Naive thymus-derived CD8-positive, alpha-beta T cell (primary cell): Measurements from ENCODE around the gene ARG2. TPM values are rescaled to one million over a fixed set of nuclear protein-coding genes. Genes with fewer than 3 reads are reported as not detected.
"Not testable (repeated sequence)": the region's sequence is repeated elsewhere in the genome, so short reads cannot be mapped to it uniquely, and the experiment has no call there.

Experiments
- ATAC-seq, 2 donors: fragments of 150-1000 bp; cut with Tn5 transposase in 1 of 2; sonication (Bioruptor Pico), chemical (Tn5 transposase) in 1 of 2; 1 replicate in 1 of 2; 2 replicates in 1 of 2; pipeline ENCODE4 v1.10.0; 2021; ENCODE audit warnings: mild to moderate bottlenecking in 2 of 2, moderate library complexity in 2 of 2
- POLR2A ChIA-PET: fragments of 350-600 bp; sonication (Branson Sonifier 250); formaldehyde crosslinking; loops from one replicate; lab custom pipeline; 2021; ENCODE audit warnings: antibody characterized with exemption; lab: Charles Lee
- DNase-seq, 10 donors: peaks; one replicate each; pipeline versions ENCODE4 v3.0.0 to v3.0.0-alpha.2; 2020 to 2022
- H3K27ac Mint-ChIP-seq, 10 donors: one replicate each; pipeline ENCODE4 v1.8.0; 2020 to 2022; ENCODE audit warnings: mild to moderate bottlenecking in 10 of 10, mixed read lengths in 10 of 10, moderate library complexity in 4 of 10, inconsistent platforms in 1 of 10
- H3K27me3 Mint-ChIP-seq, 5 donors: one replicate each; pipeline ENCODE4 v1.8.0; 2021 to 2022; ENCODE audit warnings: mixed read lengths in 5 of 5
- H3K36me3 Mint-ChIP-seq, 3 donors: one replicate each; pipeline ENCODE4 v1.8.0; 2020 to 2022; ENCODE audit warnings: mixed read lengths in 3 of 3, mild to moderate bottlenecking in 2 of 3, inconsistent platforms in 1 of 3
- H3K4me1 Mint-ChIP-seq, 4 donors: one replicate each; pipeline ENCODE4 v1.8.0; 2021 to 2022; ENCODE audit warnings: mixed read lengths in 4 of 4
- H3K4me3 Mint-ChIP-seq, 10 donors: one replicate each; pipeline ENCODE4 v1.8.0; 2020 to 2022; ENCODE audit warnings: mild to moderate bottlenecking in 10 of 10, mixed read lengths in 10 of 10, moderate library complexity in 6 of 10, inconsistent platforms in 1 of 10
- H3K9me3 Mint-ChIP-seq, 9 donors: one replicate each; pipeline ENCODE4 v1.8.0; 2020 to 2022; ENCODE audit warnings: mixed read lengths in 9 of 9, mild to moderate bottlenecking in 3 of 9, inconsistent platforms in 1 of 9, moderate library complexity in 1 of 9
- polyA plus RNA-seq, 3 donors: library from polyadenylated mRNA; unstranded; fragments of 300-500 nt; fragmentation: Illumina TruSeq; gene quantifications; one replicate each; pipeline ENCODE4 v1.2.3, GENCODE V29; 2021
- total RNA-seq, 8 experiments: library from RNA in 2 of 8; stranded (reverse) in 2 of 8; gene quantifications; one replicate each; pipeline ENCODE4 v1.2.3 and lab custom pipeline; 2021 to 2026

ARG2 gene
- total and polyA plus RNA-seq, 5 experiments from 2014 or later = 0.32 to 1.1 (median 0.83) TPM; not detected in 1

DNA sequence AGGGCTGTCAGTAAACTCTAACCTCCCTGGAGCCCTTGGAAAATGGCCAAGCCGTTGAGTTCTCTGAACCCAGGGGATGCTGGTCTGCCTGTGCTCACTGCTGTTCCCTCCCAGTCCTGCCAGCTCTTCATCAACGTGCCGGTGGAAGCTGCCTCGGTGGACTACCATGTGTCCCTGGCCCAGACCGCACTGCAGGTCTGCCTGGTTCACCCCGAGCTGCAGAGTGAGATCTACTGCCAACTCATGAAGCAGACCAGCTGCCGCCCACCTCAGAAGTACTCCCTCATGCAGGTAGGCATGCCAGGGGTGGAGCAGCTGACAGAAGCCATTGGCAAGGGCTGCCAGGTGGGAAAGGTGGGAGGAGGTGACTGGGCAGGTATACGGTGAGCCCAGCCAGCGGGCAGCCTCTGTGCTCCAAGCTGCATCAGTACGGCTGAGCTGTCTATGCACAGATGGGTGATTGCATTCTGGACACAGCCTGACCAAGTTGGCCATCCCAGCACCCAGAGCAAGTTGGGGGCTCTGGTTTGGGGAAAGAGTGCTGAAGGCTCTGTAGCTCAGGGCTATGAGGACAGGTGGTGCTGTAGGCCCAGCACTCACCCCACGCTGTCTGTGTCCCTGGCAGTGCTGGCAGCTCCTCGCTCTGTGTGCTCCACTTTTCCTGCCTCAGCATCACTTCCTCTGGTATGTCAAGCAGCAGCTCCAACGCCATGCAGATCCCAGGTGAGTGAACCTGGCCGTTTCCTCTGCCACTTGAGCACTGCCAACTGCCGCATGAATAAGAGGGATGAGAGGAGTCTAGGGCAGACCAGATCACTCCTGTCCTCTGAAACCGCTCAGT lies 41.6 kb upstream of the ARG2 start:
- no peaks in the 10 kb centered on the region for H3K9me3 Mint-ChIP-seq
- H3K4me3 Mint-ChIP-seq = no peak overlapping the region
- POLR2A ChIA-PET = no interaction called here
- H3K27me3 Mint-ChIP-seq = no peaks in the 10 kb centered on the region
- H3K36me3 Mint-ChIP-seq = no peaks in the 10 kb centered on the region
- no peaks in the 10 kb centered on the region for H3K4me1 Mint-ChIP-seq
- DNase-seq (no peak), ATAC-seq (no peak)
- no peak overlapping the region for H3K27ac Mint-ChIP-seq

DNA sequence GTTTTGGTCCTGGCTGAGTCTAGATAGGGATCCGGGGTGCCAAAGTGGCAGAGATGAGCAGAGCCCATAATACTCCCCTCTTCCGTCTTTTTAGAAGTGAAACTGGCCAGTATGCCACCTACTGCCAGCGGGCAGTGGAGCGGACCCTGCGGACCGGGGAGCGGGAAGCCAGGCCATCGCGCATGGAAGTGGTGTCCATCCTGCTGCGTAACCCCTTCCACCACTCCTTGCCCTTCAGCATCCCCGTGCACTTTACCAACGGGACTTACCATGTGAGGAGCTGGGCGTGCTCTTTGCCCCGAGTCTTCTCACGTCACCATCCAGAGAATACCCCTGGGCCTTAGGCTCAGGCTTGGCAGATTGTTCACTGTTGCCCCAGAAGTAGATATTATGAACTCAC lies 40.7 kb upstream of the ARG2 start:
- ATAC-seq (no peak), DNase-seq (no peak)
- H3K4me3 Mint-ChIP-seq = no peak overlapping the region
- POLR2A ChIA-PET = no interaction called here
- no peaks in the 10 kb centered on the region for H3K4me1 Mint-ChIP-seq
- no peaks in the 10 kb centered on the region for H3K27me3 Mint-ChIP-seq
- peak overlapping the region in 1 of 10 donors; percentile 37 for H3K27ac Mint-ChIP-seq
- H3K36me3 Mint-ChIP-seq = no peaks in the 10 kb centered on the region
- no peaks in the 10 kb centered on the region for H3K9me3 Mint-ChIP-seq

DNA sequence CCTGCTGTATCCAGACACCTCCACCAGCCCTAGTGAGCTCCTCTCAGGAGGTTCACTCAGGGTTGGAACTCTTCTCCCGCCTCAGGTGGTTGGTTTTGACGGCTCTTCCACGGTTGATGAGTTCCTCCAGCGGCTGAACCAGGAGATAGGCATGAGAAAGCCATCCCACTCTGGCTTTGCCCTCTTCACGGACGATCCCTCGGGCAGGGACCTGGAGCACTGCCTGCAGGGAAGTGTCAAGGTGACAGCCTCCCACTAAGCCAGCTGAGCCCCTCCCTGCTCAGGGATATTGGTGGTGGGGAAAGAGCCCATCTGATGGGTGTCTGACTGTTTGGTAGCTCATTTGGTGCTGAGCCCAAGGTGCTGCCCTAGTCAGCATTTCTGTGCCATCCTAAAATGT lies 40.1 kb upstream of the ARG2 start:
- H3K4me1 Mint-ChIP-seq = no peaks in the 10 kb centered on the region
- H3K36me3 Mint-ChIP-seq = no peaks in the 10 kb centered on the region
- no peak for ATAC-seq
- H3K27ac Mint-ChIP-seq = peak overlapping the region in 3 of 10 donors; percentile 29 to 59 (median 37)
- POLR2A ChIA-PET = interaction anchor here (0.6 kb wide), 1 partner anchor 74 kb away, joined by 5 read pairs; no protein-coding TSS in a partner anchor
- no peak overlapping the region for H3K4me3 Mint-ChIP-seq
- H3K27me3 Mint-ChIP-seq = no peaks in the 10 kb centered on the region
- DNase-seq = no peak
- no peaks in the 10 kb centered on the region for H3K9me3 Mint-ChIP-seq

DNA sequence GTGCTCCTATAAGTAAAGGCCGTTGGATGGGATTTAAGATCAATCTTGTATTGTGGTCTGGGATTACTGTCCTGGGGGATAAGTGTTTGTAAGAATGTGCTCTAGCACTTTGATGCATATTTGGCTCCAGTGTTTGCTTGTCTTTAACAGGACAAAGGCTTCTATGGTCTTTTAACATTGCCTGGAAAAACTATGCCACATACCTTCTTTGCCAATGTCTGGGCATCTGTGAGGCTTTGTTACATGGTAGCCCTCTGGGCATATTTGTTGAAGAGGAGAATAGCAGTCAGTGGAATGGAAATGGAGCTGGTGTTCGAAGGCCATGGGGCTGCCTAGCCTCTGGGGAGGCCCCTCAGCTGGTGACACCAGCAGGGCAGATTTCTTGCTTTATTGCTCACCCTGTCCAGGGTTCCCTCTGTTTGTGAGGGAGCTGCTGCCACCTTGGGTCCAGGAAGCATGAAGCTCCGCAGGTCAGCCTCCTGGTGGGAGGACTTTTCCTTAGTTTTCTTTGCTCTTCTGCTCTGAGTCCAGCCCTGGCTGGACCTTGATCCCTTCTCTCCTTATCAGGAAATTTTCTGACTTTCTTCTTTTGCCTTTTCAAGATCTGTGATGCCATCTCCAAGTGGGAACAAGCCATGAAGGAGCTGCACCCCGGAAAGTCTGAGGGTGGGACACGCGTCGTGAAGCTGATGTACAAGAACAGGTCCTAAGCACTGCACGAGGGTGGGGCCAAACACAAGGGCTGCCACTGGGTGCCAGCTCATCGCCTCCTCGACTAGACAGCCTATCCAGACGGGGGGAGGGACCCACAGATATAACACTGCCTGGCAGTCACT lies 39.2 kb upstream of the ARG2 start:
- peak overlapping the region in 1 of 10 donors; percentile 55 for H3K27ac Mint-ChIP-seq
- H3K4me3 Mint-ChIP-seq = no peak overlapping the region
- H3K9me3 Mint-ChIP-seq = no peaks in the 10 kb centered on the region
- H3K4me1 Mint-ChIP-seq = no peaks in the 10 kb centered on the region
- ATAC-seq (no peak), DNase-seq (no peak)
- POLR2A ChIA-PET = interaction anchor here (0.6 to 1.0 kb wide), 2 partner anchors 63 to 92 kb away, joined by 4 to 6 read pairs; partner anchors contain the start of gene TMEM229B
- H3K27me3 Mint-ChIP-seq = no peaks in the 10 kb centered on the region
- no peaks in the 10 kb centered on the region for H3K36me3 Mint-ChIP-seq

DNA sequence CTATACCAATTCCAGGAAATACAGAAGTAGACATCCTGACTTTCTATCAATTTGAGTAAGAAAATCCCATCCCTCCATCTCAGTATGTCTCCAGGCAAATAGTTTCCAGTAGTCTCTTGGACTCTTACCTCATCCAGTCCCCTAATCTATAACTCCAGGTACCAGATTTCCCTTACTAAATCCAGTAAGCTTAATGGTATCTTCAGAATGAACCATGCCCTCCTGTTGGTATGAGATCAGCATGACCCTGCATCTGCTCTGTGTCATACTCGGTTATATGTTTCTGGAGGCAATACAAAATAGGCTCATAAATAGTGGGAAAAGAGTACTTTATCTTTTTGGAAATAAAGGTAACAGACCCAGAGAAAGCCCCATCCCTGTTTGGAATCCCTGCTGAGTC lies 38.1 kb upstream of the ARG2 start:
- H3K36me3 Mint-ChIP-seq = no peaks in the 10 kb centered on the region
- H3K9me3 Mint-ChIP-seq = no peaks in the 10 kb centered on the region
- ATAC-seq = no peak
- H3K4me1 Mint-ChIP-seq = no peaks in the 10 kb centered on the region
- no peak overlapping the region for H3K27ac Mint-ChIP-seq
- POLR2A ChIA-PET = no interaction called here
- no peaks in the 10 kb centered on the region for H3K27me3 Mint-ChIP-seq
- H3K4me3 Mint-ChIP-seq = no peak overlapping the region
- DNase-seq = no peak

DNA sequence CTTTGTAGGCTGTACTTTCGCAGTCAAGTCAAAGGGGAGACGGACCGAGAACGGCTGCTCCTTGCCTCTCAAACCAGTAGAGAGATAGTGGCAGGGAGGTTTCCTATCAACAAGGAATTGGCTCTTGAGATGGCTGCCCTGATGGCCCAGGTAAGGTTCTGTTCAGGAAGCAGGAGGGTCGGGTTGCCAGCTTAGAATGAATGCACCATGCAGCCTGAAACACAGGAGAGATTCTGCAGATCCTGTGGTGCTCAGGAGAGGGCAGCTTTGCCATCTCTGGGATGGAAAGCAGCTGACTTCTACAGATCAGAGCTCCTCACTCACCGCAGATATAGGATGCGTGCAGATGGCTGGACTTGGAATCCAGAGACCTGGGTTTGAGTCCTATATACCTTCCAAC lies 37.7 kb upstream of the ARG2 start:
- Mint-ChIP-seq H3K9me3 (no peaks in the 10 kb centered on the region), H3K27me3 (no peaks in the 10 kb centered on the region), H3K36me3 (no peaks in the 10 kb centered on the region), H3K4me3 (no peak overlapping the region), H3K4me1 (no peaks in the 10 kb centered on the region), H3K27ac (no peak overlapping the region)
- POLR2A ChIA-PET = no interaction called here
- no peak for DNase-seq
- ATAC-seq = no peak

DNA sequence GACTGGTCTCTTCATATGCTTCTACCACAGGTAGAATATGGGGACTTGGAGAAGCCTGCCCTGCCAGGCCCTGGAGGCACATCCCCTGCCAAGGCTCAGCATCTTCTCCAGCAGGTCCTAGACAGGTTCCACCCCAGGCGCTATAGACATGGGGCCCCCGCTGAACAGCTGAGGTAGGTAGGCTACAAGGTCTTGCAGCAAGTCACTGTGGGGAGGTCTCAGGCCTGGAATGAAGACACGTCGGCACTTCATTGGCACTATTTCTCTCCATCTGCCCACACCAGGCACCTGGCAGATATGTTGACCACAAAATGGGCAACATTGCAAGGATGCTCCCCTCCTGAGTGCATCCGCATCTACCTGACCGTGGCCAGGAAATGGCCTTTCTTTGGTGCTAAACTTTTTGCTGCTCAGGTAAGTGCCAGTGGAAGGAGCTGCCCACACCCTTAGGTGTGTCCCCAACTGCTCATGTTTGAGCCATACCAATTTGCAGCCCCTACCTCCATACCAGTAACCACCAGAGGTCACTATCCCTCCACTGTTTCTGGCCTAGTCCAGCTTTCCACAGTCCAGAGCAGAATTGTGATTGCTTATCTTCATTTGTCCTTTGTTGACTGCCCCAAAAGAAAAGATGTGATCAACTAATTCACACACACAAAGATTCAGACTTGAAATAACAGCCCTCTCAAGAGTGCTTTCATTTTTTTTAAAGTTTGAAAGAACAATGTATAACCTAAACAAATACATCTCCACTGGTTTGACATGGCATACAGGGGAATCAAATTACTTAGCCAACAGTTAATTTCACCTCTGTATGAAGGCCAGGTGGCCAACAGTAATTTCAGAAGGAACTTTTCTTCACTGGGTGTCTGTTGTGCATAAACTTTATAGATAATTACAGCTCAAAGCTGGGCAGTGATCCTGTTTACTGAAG lies 35.7 kb upstream of the ARG2 start:
- Mint-ChIP-seq H3K4me3 (no peak overlapping the region), H3K27ac (peak overlapping the region in 2 of 10 donors; percentile 19 to 40), H3K27me3 (no peaks in the 10 kb centered on the region), H3K36me3 (peaks cover 0 to 12% (median 0%) of the 10 kb centered on the region in 3 donors), H3K4me1 (no peaks in the 10 kb centered on the region), H3K9me3 (no peaks in the 10 kb centered on the region)
- POLR2A ChIA-PET = no interaction called here
- ATAC-seq (peak; percentile 53 to 81), DNase-seq (peak in 4 of 10 donors; percentile 30 to 42 (median 35))

DNA sequence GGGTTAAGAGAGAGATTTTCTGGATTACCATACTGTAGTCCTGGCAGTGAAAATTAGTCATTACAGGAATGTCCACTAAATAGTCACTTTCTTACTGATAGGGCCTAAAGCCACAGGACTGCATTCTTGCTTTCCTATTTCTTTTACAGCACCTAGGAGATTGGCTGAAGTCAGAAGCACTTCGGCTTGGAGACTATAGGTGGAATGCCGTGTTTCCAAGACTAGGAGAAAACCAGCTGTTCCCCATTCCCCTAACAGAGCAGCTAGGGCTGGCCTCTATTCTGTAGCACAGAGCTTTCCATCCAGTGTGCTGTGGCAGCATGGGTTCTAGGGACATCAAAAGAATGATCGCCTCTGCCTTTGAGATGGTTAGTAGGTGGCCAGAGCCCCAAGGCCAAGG lies 34.7 kb upstream of the ARG2 start:
- H3K27me3 Mint-ChIP-seq = no peaks in the 10 kb centered on the region
- no peaks in the 10 kb centered on the region for H3K4me1 Mint-ChIP-seq
- peaks cover 0 to 21% (median 1%) of the 10 kb centered on the region in 3 donors for H3K36me3 Mint-ChIP-seq
- no peak overlapping the region for H3K4me3 Mint-ChIP-seq
- peak overlapping the region in 1 of 10 donors; percentile 81 for H3K27ac Mint-ChIP-seq
- no peaks in the 10 kb centered on the region for H3K9me3 Mint-ChIP-seq
- POLR2A ChIA-PET = no interaction called here
- no peak for DNase-seq
- ATAC-seq = no peak

DNA sequence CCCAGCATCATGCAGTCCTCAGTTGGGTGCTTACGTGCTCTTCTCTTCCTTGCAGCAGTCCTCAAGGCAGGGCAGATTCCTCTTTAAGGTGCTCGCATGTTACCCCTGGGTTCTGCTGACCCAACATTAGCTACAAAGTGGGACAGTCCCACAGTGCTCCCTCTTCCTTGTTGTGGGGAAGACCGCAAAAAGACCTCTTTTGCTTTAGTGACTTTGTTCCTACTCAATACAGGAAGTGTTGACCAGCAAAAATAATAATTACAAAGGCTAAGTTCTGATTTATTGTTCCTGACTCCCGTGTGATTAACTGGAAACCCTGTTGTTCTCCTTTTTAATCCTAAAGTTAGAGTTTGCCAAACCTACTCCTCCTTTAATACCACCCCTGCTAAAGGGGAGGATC lies 33.4 kb upstream of the ARG2 start:
- ATAC-seq (no peak), DNase-seq (no peak)
- H3K27ac Mint-ChIP-seq = peak overlapping the region in 8 of 10 donors; percentile 4 to 52 (median 38)
- peaks cover 0 to 31% (median 2%) of the 10 kb centered on the region in 3 donors for H3K36me3 Mint-ChIP-seq
- H3K4me3 Mint-ChIP-seq = no peak overlapping the region
- POLR2A ChIA-PET = interaction anchor here (0.5 kb wide), 1 partner anchor 231 kb away, joined by 5 read pairs; no protein-coding TSS in a partner anchor
- no peaks in the 10 kb centered on the region for H3K27me3 Mint-ChIP-seq
- H3K4me1 Mint-ChIP-seq = no peaks in the 10 kb centered on the region
- H3K9me3 Mint-ChIP-seq = no peaks in the 10 kb centered on the region

DNA sequence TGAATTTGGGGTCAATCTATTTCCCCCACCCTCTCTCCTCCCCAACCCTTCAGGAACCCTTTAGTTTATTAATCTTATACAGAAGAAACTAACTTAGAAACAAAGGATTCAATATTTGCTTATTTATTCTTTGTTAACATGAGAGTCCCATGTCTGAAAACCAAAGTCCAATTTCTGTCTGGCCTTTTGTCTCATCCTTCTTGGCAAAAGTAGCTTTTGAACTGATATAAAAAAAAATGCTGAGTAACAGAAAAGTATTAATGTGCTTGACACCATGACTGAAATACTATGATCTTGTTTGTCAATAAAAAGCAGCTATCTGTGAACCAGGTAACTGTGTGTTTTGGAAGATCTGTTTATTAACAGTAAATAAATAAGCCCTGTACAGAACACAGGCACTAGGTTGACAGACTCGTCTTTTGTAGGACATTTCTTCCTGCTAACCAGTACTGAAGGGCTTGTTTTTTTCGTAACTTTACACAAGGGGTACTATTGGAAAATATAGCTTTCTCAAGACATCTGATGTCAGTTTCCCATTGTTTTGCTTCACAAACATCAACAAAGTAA lies 30.4 kb upstream of the ARG2 start:
- no peak overlapping the region for H3K4me3 Mint-ChIP-seq
- peaks cover 0 to 5% (median 1%) of the 10 kb centered on the region in 4 donors for H3K4me1 Mint-ChIP-seq
- H3K27ac Mint-ChIP-seq = peak overlapping the region in 1 of 10 donors; percentile 32
- no peaks in the 10 kb centered on the region for H3K27me3 Mint-ChIP-seq
- POLR2A ChIA-PET = interaction anchor here (1.2 kb wide), 1 partner anchor 11 kb away, joined by 4 read pairs; the partner anchor contains the start of gene PIGH
- H3K36me3 Mint-ChIP-seq = peaks cover 0 to 59% (median 4%) of the 10 kb centered on the region in 3 donors
- DNase-seq (no peak), ATAC-seq (no peak)
- H3K9me3 Mint-ChIP-seq = no peaks in the 10 kb centered on the region

DNA sequence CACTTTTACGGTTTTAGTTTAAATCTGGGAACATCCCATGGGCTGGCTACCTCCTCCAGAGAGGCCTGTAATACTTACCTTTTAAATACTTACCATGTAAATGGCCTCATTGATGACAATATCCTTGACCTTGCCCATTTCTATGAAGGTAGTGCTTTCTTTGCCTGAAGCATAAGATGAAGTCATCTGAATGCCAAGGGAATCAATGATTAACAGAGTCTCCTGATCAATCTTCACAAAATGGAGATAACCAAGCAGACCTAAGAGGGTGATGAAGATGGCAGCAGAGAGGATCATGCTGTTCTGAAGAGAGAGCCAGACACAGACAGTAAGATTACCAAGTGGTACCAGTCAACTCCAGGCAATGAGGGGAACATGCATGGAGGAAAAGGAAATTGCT lies 26.1 kb upstream of the ARG2 start:
- H3K4me3 Mint-ChIP-seq, H3K27me3 Mint-ChIP-seq: not testable (repeated sequence)
- peak overlapping the region in 3 of 10 donors; percentile 4 to 61 (median 40) for H3K27ac Mint-ChIP-seq

More for the DNA sequence above, 26.1 kb upstream of the ARG2 start:
- POLR2A ChIA-PET = interaction anchor here (0.7 to 1.4 kb wide), 2 partner anchors 82 to 1803 kb away, joined by 3 read pairs; no protein-coding TSS in a partner anchor
- not testable (repeated sequence) for H3K9me3 Mint-ChIP-seq, ATAC-seq, DNase-seq
- Mint-ChIP-seq H3K36me3 (peaks cover 0 to 56% (median 4%) of the 10 kb centered on the region in 3 donors), H3K4me1 (peaks cover 10 to 38% (median 30%) of the 10 kb centered on the region in 4 donors)
